GM08714 (cell line): ENCODE results near the gene C2orf69.

ENCODE experiments used
- H3K4me3 ChIP-seq: fragments of 200-500 bp; sonication (Bioruptor generic); 2 replicates; pipeline ENCODE4 v1.5.1; 2014; ENCODE audit warnings: mild to moderate bottlenecking, low read length, inconsistent platforms
- ZNF274 ChIP-seq: IDR thresholded peaks from 2 replicates; pipeline ENCODE4 v1.6.1; 2012; ENCODE audit warnings: mild to moderate bottlenecking, low read depth, low read length

C2orf69 gene

GRCh38 chr2:199932312-199932855 is 21.3 kb downstream of the C2orf69 start:
- no peak overlapping the region for H3K4me3 ChIP-seq
- TF ChIP-seq ZNF274, result no peak

GRCh38 chr2:199933466-199933865 is 22.4 kb downstream of the C2orf69 start:
- TF ChIP-seq ZNF274, result no peak

GRCh38 chr2:199936554-199936953 is 25.5 kb downstream of the C2orf69 start:
- H3K4me3 ChIP-seq, result no peak overlapping the region
- TF ChIP-seq ZNF274, result no peak

More at GRCh38 chr2:199933466-199933865, 22.4 kb downstream of the C2orf69 start:
- no peak overlapping the region for H3K4me3 ChIP-seq

GRCh38 chr2:199940373-199940772 is 29.3 kb downstream of the C2orf69 start:
- H3K4me3 ChIP-seq, result no peak overlapping the region
- TF ChIP-seq ZNF274, result no peak

GRCh38 chr2:199943373-199943772 is 32.3 kb downstream of the C2orf69 start:
- H3K4me3 ChIP-seq, result no peak overlapping the region
- TF ChIP-seq ZNF274, result no peak

GRCh38 chr2:199946196-199946595 is 35.1 kb downstream of the C2orf69 start:
- H3K4me3 ChIP-seq, result no peak overlapping the region
- no peak for TF ChIP-seq ZNF274

GRCh38 chr2:199946836-199947235 is 35.7 kb downstream of the C2orf69 start:
- H3K4me3 ChIP-seq, result no peak overlapping the region
- no peak for TF ChIP-seq ZNF274

- no peak overlapping the region for H3K4me3 ChIP-seq
- no peak for TF ChIP-seq ZNF274
These were observed 39.3 kb downstream of the C2orf69 start for GRCh38 chr2:199950396-199950795.

GRCh38 chr2:199951023-199951422 is 39.9 kb downstream of the C2orf69 start:
- H3K4me3 ChIP-seq, result no peak overlapping the region
- TF ChIP-seq ZNF274, result no peak

GRCh38 chr2:199955007-199955338 is 43.9 kb downstream of the C2orf69 start:
- H3K4me3 ChIP-seq, result peak overlapping the region; percentile 93
- no peak for TF ChIP-seq ZNF274

GRCh38 chr2:199955339-199956061 is 44.4 kb downstream of the C2orf69 start, which contains the start of the genes MAIP1 and TYW5:
TSS of gene MAIP1 (plus strand) at chr2:199955582. CDS start at chr2:199955799, 217 bp downstream.
TSS of gene TYW5 (minus strand) at chr2:199955491. CDS start at chr2:199955470, 21 bp downstream.
- TF ChIP-seq ZNF274, result no peak
- peak within 1 kb of the TSS; percentile 93 for H3K4me3 ChIP-seq

GRCh38 chr2:199956062-199956380 is 44.9 kb downstream of the C2orf69 start:
- H3K4me3 ChIP-seq, result peak overlapping the region; percentile 93
- TF ChIP-seq ZNF274, result no peak

- no peak for TF ChIP-seq ZNF274
- H3K4me3 ChIP-seq, result no peak overlapping the region
These were observed 46.9 kb downstream of the C2orf69 start for GRCh38 chr2:199958014-199958413.

GRCh38 chr2:199962203-199962602 is 51.1 kb downstream of the C2orf69 start:
- TF ChIP-seq ZNF274, result no peak
- no peak overlapping the region for H3K4me3 ChIP-seq

GRCh38 chr2:199966405-199966804 is 55.3 kb downstream of the C2orf69 start:
- H3K4me3 ChIP-seq, result no peak overlapping the region
- no peak for TF ChIP-seq ZNF274
